Bronchial smooth muscle cell (primary cell): ENCODE data around the gene KIAA1755. TPM values are rescaled to one million over a fixed set of nuclear protein-coding genes. Genes with fewer than 3 reads are reported as not detected.

ENCODE experiments used
- total RNA-seq: library from RNA; depleted of rRNA; stranded (reverse); fragments of >200 nt; gene quantifications from 2 replicates; pipeline ENCODE4 v1.2.1, GENCODE V29; 2014

The KIAA1755 gene
- total RNA-seq = 3.3 and 4.1 TPM in 2 replicates

GRCh38 chr20:38260378-38261053 lies at the start of gene KIAA1755:
TSS of gene KIAA1755 (minus strand) at chr20:38260735. CDS start at chr20:38260500, 235 bp downstream.

GRCh38 chr20:38303908-38304379 lies 43.4 kb upstream of the KIAA1755 start, which contains the start of gene BPI:
TSS of gene BPI (plus strand) at chr20:38304156. CDS start at chr20:38304224, 68 bp downstream.

GRCh38 chr20:38165089-38165965 lies 95.2 kb downstream of the KIAA1755 start, which contains the start of gene TGM2:
TSS of gene TGM2 (minus strand) at chr20:38165270. CDS start at chr20:38165198, 72 bp downstream.

Other genes starting within 250 kb of the KIAA1755 start
- gene TTI1, start 227.3 kb downstream of the KIAA1755 start, total RNA-seq = 13.2 and 16.5 TPM in 2 replicates
- gene RPRD1B, start 227.0 kb downstream of the KIAA1755 start, total RNA-seq = 13.6 and 16.7 TPM in 2 replicates
- gene TGM2, start 95.5 kb downstream of the KIAA1755 start, total RNA-seq = 12.6 and 118 TPM in 2 replicates
- 0.17 and 0.32 TPM in 2 replicates for gene BPI, start 43.4 kb upstream of the KIAA1755 start, total RNA-seq
- gene LBP, start 85.7 kb upstream of the KIAA1755 start, total RNA-seq = 0.16 TPM in 1 of 2 replicates, not detected in the other
- 3.9 and 6.3 TPM in 2 replicates for gene SNHG17, start 174.6 kb upstream of the KIAA1755 start, total RNA-seq
- 20.7 and 21.0 TPM in 2 replicates for gene RALGAPB, start 212.1 kb upstream of the KIAA1755 start, total RNA-seq